ENCODE measurements around the gene PTPN1.
"Not testable (repeated sequence)": the region's sequence is repeated elsewhere in the genome, so short reads cannot be mapped to it uniquely, and the experiment has no call there.

The PTPN1 gene

GRCh38 chr20:50481741-50482140 is 28.4 kb upstream of the PTPN1 start:
- DNase-seq (ENCODE audit: low read depth, low spot score): no peak

- DNase-seq (ENCODE audit: low read depth, low spot score): no peak
These were observed 27.7 kb upstream of the PTPN1 start for GRCh38 chr20:50482396-50482981.

GRCh38 chr20:50484271-50484976 is 25.8 kb upstream of the PTPN1 start:
- DNase-seq (ENCODE audit: low read depth, low spot score): peak; percentile 25

GRCh38 chr20:50487397-50487796 is 22.8 kb upstream of the PTPN1 start:
- DNase-seq (ENCODE audit: low read depth, low spot score): no peak

- DNase-seq (ENCODE audit: low read depth, low spot score): no peak
These were observed 21.9 kb upstream of the PTPN1 start for GRCh38 chr20:50488236-50488806.

GRCh38 chr20:50491168-50491567 is 19.0 kb upstream of the PTPN1 start:
- DNase-seq (ENCODE audit: low read depth, low spot score): no peak

- no peak for DNase-seq (ENCODE audit: low read depth, low spot score)
These were observed 18.1 kb upstream of the PTPN1 start for GRCh38 chr20:50491926-50492634.

GRCh38 chr20:50493881-50494253 is 16.3 kb upstream of the PTPN1 start:
- no peak for DNase-seq (ENCODE audit: low read depth, low spot score)

- DNase-seq (ENCODE audit: low read depth, low spot score): no peak
These were observed 15.8 kb upstream of the PTPN1 start for GRCh38 chr20:50494428-50494827.

- DNase-seq (ENCODE audit: low read depth, low spot score): no peak
These were observed 13.3 kb upstream of the PTPN1 start for GRCh38 chr20:50496773-50497385.

- DNase-seq (ENCODE audit: low read depth, low spot score): no peak
These were observed 12.0 kb upstream of the PTPN1 start for GRCh38 chr20:50498071-50498776.

GRCh38 chr20:50499938-50500337 is 10.2 kb upstream of the PTPN1 start:
- no peak for DNase-seq (ENCODE audit: low read depth, low spot score)

- DNase-seq (ENCODE audit: low read depth, low spot score): no peak
These were observed 8.0 kb upstream of the PTPN1 start for GRCh38 chr20:50501972-50502745.

- DNase-seq (ENCODE audit: low read depth, low spot score): peak; percentile 20
These were observed 5.9 kb upstream of the PTPN1 start for GRCh38 chr20:50504231-50504823.

GRCh38 chr20:50506270-50506579 is 4.0 kb upstream of the PTPN1 start:
- DNase-seq (ENCODE audit: low read depth, low spot score): peak; percentile 13

GRCh38 chr20:50507745-50508144 is 2.4 kb upstream of the PTPN1 start:
- not testable (repeated sequence) for DNase-seq (ENCODE audit: low read depth, low spot score)

- DNase-seq (ENCODE audit: low read depth, low spot score): peak; percentile 69
These were observed 1.9 kb upstream of the PTPN1 start for GRCh38 chr20:50508171-50508755.

GRCh38 chr20:50510706-50511542 is 741 bp downstream of the PTPN1 start:
- DNase-seq (ENCODE audit: low read depth, low spot score): peak; percentile 14

GRCh38 chr20:50512323-50512722 is 2.1 kb downstream of the PTPN1 start:
- no peak for DNase-seq (ENCODE audit: low read depth, low spot score)
